ENCODE measurements around the gene GRAMD2B.

GRAMD2B gene

GRCh38 chr5:126415789-126416188 lies 7.4 kb upstream of the GRAMD2B start:
- no peak for TF ChIP-seq CTCF (IDR thresholded peaks at IDR 0.05)

- no peak for TF ChIP-seq CTCF (IDR thresholded peaks at IDR 0.05)
Measured at GRCh38 chr5:126416266-126416925, 6.8 kb upstream of the GRAMD2B start.

- TF ChIP-seq CTCF (IDR thresholded peaks at IDR 0.05): no peak
Measured at GRCh38 chr5:126417178-126417577, 6.0 kb upstream of the GRAMD2B start.

- TF ChIP-seq CTCF (IDR thresholded peaks at IDR 0.05): no peak
Measured at GRCh38 chr5:126419102-126419501, 4.1 kb upstream of the GRAMD2B start.

GRCh38 chr5:126428421-126428820 lies 5.2 kb downstream of the GRAMD2B start:
- TF ChIP-seq CTCF (IDR thresholded peaks at IDR 0.05): no peak

GRCh38 chr5:126430631-126431030 lies 7.4 kb downstream of the GRAMD2B start:
- no peak for TF ChIP-seq CTCF (IDR thresholded peaks at IDR 0.05)

GRCh38 chr5:126433701-126434100 lies 10.5 kb downstream of the GRAMD2B start:
- TF ChIP-seq CTCF (IDR thresholded peaks at IDR 0.05): no peak

GRCh38 chr5:126435261-126435660 lies 12.1 kb downstream of the GRAMD2B start:
- no peak for TF ChIP-seq CTCF (IDR thresholded peaks at IDR 0.05)

All from LNCAP (cell line).